HCT116 (cell line): ENCODE measurements around the gene COPS9. TPM values are rescaled to one million over a fixed set of nuclear protein-coding genes. Genes with fewer than 3 reads are reported as not detected.

Source experiments
- ATAC-seq: fragments of 200-7000 bp; cut with Tn5 transposase; 2 replicates; pipeline ENCODE4 v1.9.1; 2020; ENCODE audit warnings: mild to moderate bottlenecking, moderate library complexity
- BruUV-seq: library from RNA; stranded (reverse); fragments of 400-500 nt; replicated peaks from 2 replicates; lab custom pipeline; 2021; lab: Mats Ljungman, UMichigan
- CTCF ChIA-PET: fragments of 300-600 bp; sonication (Branson Sonifier 250); formaldehyde crosslinking; loops from one replicate; lab custom pipeline; 2021; ENCODE audit warnings: antibody characterized with exemption; lab: Charles Lee
- POLR2A ChIA-PET: fragments of 300-600, 350-600 bp; sonication (Branson Sonifier 250); formaldehyde crosslinking; loops from one replicate; lab custom pipeline; 2021; ENCODE audit warnings: antibody characterized with exemption; lab: Charles Lee
- RAD21 ChIA-PET, 2 experiments: fragments of 300-600 bp; sonication (Branson Sonifier 250); formaldehyde crosslinking; loops; one replicate each; lab custom pipeline; 2023; ENCODE audit warnings: low total read pairs in 2 of 2; ENCODE audit not compliant: uncharacterized antibody in 2 of 2, unreplicated experiment in 2 of 2, low non-redundant PET in 1 of 2; lab: Charles Lee
- DNase-seq: peaks from one replicate; pipeline ENCODE4 v3.0.0-alpha.2; 2010; ENCODE audit warnings: low read depth, low spot score
- H2AFZ ChIP-seq: fragments of 200-600 bp; shearing (Covaris generic), sonication (generic); 2 replicates; pipeline ENCODE4 v1.6.1; 2017; ENCODE audit warnings: low read depth, mixed run types, mixed read lengths, antibody characterized with exemption, low read length; ENCODE audit not compliant: poor library complexity, severe bottlenecking
- H3K27ac ChIP-seq: 2 replicates; pipeline ENCODE4 v1.5.1; 2012; ENCODE audit warnings: low read depth, low read length
- H3K27me3 ChIP-seq: fragments of 200-600 bp; sonication (generic); 2 replicates; pipeline ENCODE4 v1.6.1; 2016; ENCODE audit warnings: mixed run types, low read length, mixed read lengths; ENCODE audit not compliant: insufficient read depth
- H3K36me3 ChIP-seq, 2 experiments: fragments of 200-500 bp in 1 of 2; fragments of 200-600 bp in 1 of 2; sonication (Bioruptor generic) in 1 of 2; sonication (generic) in 1 of 2; 2 replicates each; pipeline versions ENCODE4 v1.5.1 to v1.6.1; 2014 to 2016; ENCODE audit warnings: low read length in 2 of 2, inconsistent platforms in 1 of 2, mixed read lengths in 1 of 2, mixed run types in 1 of 2; ENCODE audit not compliant: insufficient read depth in 2 of 2, control insufficient read depth in 1 of 2
- H3K4me1 ChIP-seq, 2 experiments: fragments of 200-600 bp in 1 of 2; sonication (generic) in 1 of 2; 2 replicates each; pipeline versions ENCODE4 v1.5.1 to v1.6.1; 2012 to 2017; ENCODE audit warnings: low read length in 2 of 2, inconsistent platforms in 1 of 2, mild to moderate bottlenecking in 1 of 2, mixed read lengths in 1 of 2, mixed run types in 1 of 2, moderate library complexity in 1 of 2; ENCODE audit not compliant: insufficient read depth in 2 of 2, control insufficient read depth in 1 of 2
- H3K4me2 ChIP-seq: fragments of 200-600 bp; sonication (generic); 2 replicates; pipeline ENCODE4 v1.6.1; 2017; ENCODE audit warnings: mixed run types, low read length, mixed read lengths
- H3K4me3 ChIP-seq, 2 experiments: fragments of 200-600 bp in 1 of 2; sonication (generic) in 1 of 2; replicated peaks in 1 of 2; 2 replicates each; pipeline ENCODE4 v1.5.1; 2011 to 2016; ENCODE audit warnings: low read length in 2 of 2, control low read depth in 1 of 2, low read depth in 1 of 2, mild to moderate bottlenecking in 1 of 2, mixed read lengths in 1 of 2, mixed run types in 1 of 2
- H3K79me2 ChIP-seq: fragments of 200-600 bp; sonication (generic); 2 replicates; pipeline ENCODE4 v1.6.1; 2017; ENCODE audit warnings: mild to moderate bottlenecking, mixed run types, low read length, moderate library complexity, mixed read lengths; ENCODE audit not compliant: insufficient read depth
- H3K9ac ChIP-seq: fragments of 200-600 bp; sonication (generic); 2 replicates; pipeline ENCODE4 v1.6.1; 2016; ENCODE audit warnings: low read length, mixed read lengths
- H3K9me2 ChIP-seq: fragments of 200-600 bp; sonication (generic), shearing (Covaris generic); 2 replicates; pipeline ENCODE4 v1.6.1; 2017; ENCODE audit warnings: mixed run types, mild to moderate bottlenecking, moderate library complexity; ENCODE audit not compliant: insufficient read depth
- H3K9me3 ChIP-seq, 2 experiments: fragments of 200-500 bp in 1 of 2; fragments of 200-600 bp in 1 of 2; sonication (Bioruptor generic) in 1 of 2; sonication (generic) in 1 of 2; 2 replicates each; pipeline ENCODE4 v1.6.1; 2014 to 2017; ENCODE audit warnings: low read length in 2 of 2, mixed read lengths in 2 of 2, inconsistent platforms in 1 of 2, low read depth in 1 of 2, mild to moderate bottlenecking in 1 of 2, mixed run types in 1 of 2, moderate library complexity in 1 of 2; ENCODE audit not compliant: control insufficient read depth in 1 of 2, insufficient read depth in 1 of 2
- H4K20me1 ChIP-seq: fragments of 200-600 bp; sonication (generic), shearing (Covaris generic); 2 replicates; pipeline ENCODE4 v1.6.1; 2017; ENCODE audit warnings: mixed run types, mild to moderate bottlenecking, moderate library complexity; ENCODE audit not compliant: insufficient read depth
- ELF1 ChIP-seq: IDR thresholded peaks from 2 replicates; pipeline ENCODE4 v1.6.1; 2012; ENCODE audit warnings: low read depth, borderline replicate concordance
- EZH2 ChIP-seq: fragments of 200-600 bp; sonication (generic); IDR thresholded peaks from 2 replicates; pipeline ENCODE4 v1.6.1; 2017; ENCODE audit warnings: antibody characterized with exemption, mixed run types
- JUND ChIP-seq: IDR thresholded peaks from 2 replicates; pipeline ENCODE4 v1.6.1; 2012
- MAX ChIP-seq: IDR thresholded peaks from 2 replicates; pipeline ENCODE4 v1.6.1; 2012
- POLR2AphosphoS5 ChIP-seq: IDR thresholded peaks from 2 replicates; pipeline ENCODE4 v1.6.1; 2011; ENCODE audit warnings: mild to moderate bottlenecking, low read depth, low read length, moderate library complexity
- REST ChIP-seq: IDR thresholded peaks from 2 replicates; pipeline ENCODE4 v1.6.1; 2012; ENCODE audit warnings: low read depth
- ZBTB33 ChIP-seq: IDR thresholded peaks from 2 replicates; pipeline ENCODE4 v1.6.1; 2011; ENCODE audit warnings: mild to moderate bottlenecking, low read length, moderate library complexity; ENCODE audit not compliant: insufficient replicate concordance; ENCODE audit errors: extremely low read depth
- ZFX ChIP-seq: fragments of 450-650 bp; IDR thresholded peaks from 2 replicates; pipeline ENCODE4 v1.6.1; 2017
- intact Hi-C: fragments of 100-400 bp; cut with micrococcal nuclease; formaldehyde crosslinking; loops from 2 replicates; pipeline ENCODE4 v1.10.0; 2022
- total RNA-seq: library from RNA; stranded (reverse); gene quantifications from one replicate; pipeline ENCODE4 v1.2.1, GENCODE V29; 2021; ENCODE audit not compliant: unreplicated experiment

The COPS9 gene
- total RNA-seq, 1 experiment from 2014 or later, result 111 TPM

- ChIA-PET RAD21 (no interaction called here), CTCF (no interaction called here), POLR2A (no interaction called here)
- H3K36me3 ChIP-seq, result no peaks in the 10 kb centered on the region
- no peaks in the 10 kb centered on the region for H3K79me2 ChIP-seq
- no peak overlapping the region for H3K4me2 ChIP-seq
- TF ChIP-seq REST (no peak), JUND (no peak), MAX (no peak), POLR2AphosphoS5 (no peak), ELF1 (no peak), ZBTB33 (no peak), ZFX (no peak), EZH2 (no peak)
- H2AFZ ChIP-seq, result no peak overlapping the region
- BruUV-seq, result no TSS peak
- no peaks in the 10 kb centered on the region for H4K20me1 ChIP-seq
- DNase-seq, result no peak
- H3K4me1 ChIP-seq, result no peaks in the 10 kb centered on the region
- no peak overlapping the region for H3K27ac ChIP-seq
- no peaks in the 10 kb centered on the region for H3K9me3 ChIP-seq
- no peak for ATAC-seq
- no peaks in the 10 kb centered on the region for H3K9me2 ChIP-seq
- H3K9ac ChIP-seq, result no peak overlapping the region
- intact Hi-C loops, result no loop called here
- H3K4me3 ChIP-seq, result no peak overlapping the region
- H3K27me3 ChIP-seq, result no peaks in the 10 kb centered on the region
Observed at GRCh38 chr2:240170883-240171282, 34.8 kb upstream of the COPS9 start.
